Neuronal stem cell (in vitro differentiated cells): ENCODE results near the gene AXIN2.
A peak's percentile ranks its signal among the peaks of the same experiment; 100 is the strongest.

Experiments
- DNase-seq: peaks from one replicate; pipeline ENCODE4 v3.0.0-alpha.2; 2013; ENCODE audit warnings: low spot score
- H2AFZ ChIP-seq: one replicate; pipeline ENCODE4 v1.6.1; 2013; ENCODE audit warnings: mild to moderate bottlenecking, low read length, inconsistent platforms
- H2AK5ac ChIP-seq: 2 replicates; pipeline ENCODE4 v1.6.1; 2013; ENCODE audit warnings: low read depth, mild to moderate bottlenecking, inconsistent platforms, low read length, moderate library complexity, mixed read lengths
- H2BK120ac ChIP-seq: 2 replicates; pipeline ENCODE4 v1.6.1; 2013; ENCODE audit warnings: low read depth, mild to moderate bottlenecking, inconsistent platforms, low read length, moderate library complexity, mixed read lengths
- H2BK12ac ChIP-seq: one replicate; pipeline ENCODE4 v1.6.1; 2013; ENCODE audit warnings: low read length, inconsistent platforms
- H2BK15ac ChIP-seq: 2 replicates; pipeline ENCODE4 v1.6.1; 2013; ENCODE audit warnings: mild to moderate bottlenecking, low read length, inconsistent platforms, mixed read lengths
- H2BK5ac ChIP-seq: one replicate; pipeline ENCODE4 v1.6.1; 2013; ENCODE audit warnings: inconsistent platforms, mild to moderate bottlenecking, low read length, moderate library complexity
- H3K14ac ChIP-seq: one replicate; pipeline ENCODE4 v1.6.1; 2013; ENCODE audit warnings: low read length, inconsistent platforms
- H3K18ac ChIP-seq: 2 replicates; pipeline ENCODE4 v1.6.1; 2013; ENCODE audit warnings: low read length, inconsistent platforms
- H3K23ac ChIP-seq: 2 replicates; pipeline ENCODE4 v1.6.1; 2013; ENCODE audit warnings: low read depth, mild to moderate bottlenecking, mixed read lengths, low read length, inconsistent platforms; ENCODE audit not compliant: poor library complexity
- H3K27ac ChIP-seq: replicated peaks from 3 replicates; pipeline ENCODE4 v1.5.1; 2013; ENCODE audit warnings: low read length, inconsistent platforms
- H3K27me3 ChIP-seq, 3 experiments: 2 replicates each; pipeline ENCODE4 v1.6.1; 2013; ENCODE audit warnings: low read length in 3 of 3, mild to moderate bottlenecking in 2 of 3, inconsistent platforms in 1 of 3, low read depth in 1 of 3, mixed read lengths in 1 of 3, moderate library complexity in 1 of 3; ENCODE audit not compliant: control insufficient read depth in 3 of 3, insufficient read depth in 3 of 3
- H3K36me3 ChIP-seq, 2 donors: replicated peaks in 1 of 2; 2 replicates each; pipeline ENCODE4 v1.6.1; 2013; ENCODE audit warnings: low read length in 2 of 2; ENCODE audit not compliant: control insufficient read depth in 2 of 2, insufficient read depth in 2 of 2
- H3K4ac ChIP-seq: 2 replicates; pipeline ENCODE4 v1.6.1; 2013; ENCODE audit warnings: inconsistent platforms, mild to moderate bottlenecking, low read length, moderate library complexity
- H3K4me1 ChIP-seq, 2 donors: 1 replicate in 1 of 2; 2 replicates in 1 of 2; pipeline ENCODE4 v1.6.1; 2013; ENCODE audit warnings: low read length in 2 of 2, low read depth in 1 of 2; ENCODE audit not compliant: control insufficient read depth in 2 of 2, insufficient read depth in 1 of 2
- H3K4me2 ChIP-seq: one replicate; pipeline ENCODE4 v1.6.1; 2013; ENCODE audit warnings: mild to moderate bottlenecking, low read length, inconsistent platforms; ENCODE audit not compliant: insufficient read depth, poor library complexity, severe bottlenecking
- H3K4me3 ChIP-seq, 2 donors: 2 replicates each; pipeline ENCODE4 v1.5.1; 2013; ENCODE audit warnings: low read length in 2 of 2, mild to moderate bottlenecking in 2 of 2, inconsistent platforms in 1 of 2, moderate library complexity in 1 of 2
- H3K79me1 ChIP-seq: one replicate; pipeline ENCODE4 v1.6.1; 2013; ENCODE audit warnings: low read depth, mild to moderate bottlenecking, inconsistent platforms, low read length, moderate library complexity
- H3K9ac ChIP-seq: one replicate; pipeline ENCODE4 v1.6.1; 2013; ENCODE audit warnings: mild to moderate bottlenecking, low read depth, low read length, inconsistent platforms; ENCODE audit not compliant: poor library complexity
- H3K9me3 ChIP-seq, 2 donors: replicated peaks in 1 of 2; 2 replicates each; pipeline versions ENCODE3 to v1.6.1; 2013; ENCODE audit warnings: low read length in 2 of 2, mild to moderate bottlenecking in 2 of 2, inconsistent platforms in 1 of 2, low read depth in 1 of 2, mixed read lengths in 1 of 2, moderate library complexity in 1 of 2; ENCODE audit not compliant: control insufficient read depth in 2 of 2, insufficient read depth in 1 of 2
- H4K8ac ChIP-seq: one replicate; pipeline ENCODE4 v1.6.1; 2013; ENCODE audit warnings: low read depth, mild to moderate bottlenecking, inconsistent platforms, low read length, moderate library complexity
- H4K91ac ChIP-seq: one replicate; pipeline ENCODE4 v1.6.1; 2013; ENCODE audit warnings: low read length, low read depth, mild to moderate bottlenecking, inconsistent platforms; ENCODE audit not compliant: poor library complexity
- WGBS, 2 donors: extraction: QIAGEN DNeasy Blood & Tissue Kit; methylation state at CpG; one replicate each; pipeline ENCODE4 v1.1.7; 2013; ENCODE audit warnings: missing lambda C conversion rate in 2 of 2, mixed read lengths in 1 of 2; ENCODE audit not compliant: insufficient read length in 2 of 2, insufficient replicate concordance in 1 of 2; ENCODE audit errors: extremely low coverage in 2 of 2; 5-methylcytosine and 5-hydroxymethylcytosine counted together

Gene AXIN2

DNA sequence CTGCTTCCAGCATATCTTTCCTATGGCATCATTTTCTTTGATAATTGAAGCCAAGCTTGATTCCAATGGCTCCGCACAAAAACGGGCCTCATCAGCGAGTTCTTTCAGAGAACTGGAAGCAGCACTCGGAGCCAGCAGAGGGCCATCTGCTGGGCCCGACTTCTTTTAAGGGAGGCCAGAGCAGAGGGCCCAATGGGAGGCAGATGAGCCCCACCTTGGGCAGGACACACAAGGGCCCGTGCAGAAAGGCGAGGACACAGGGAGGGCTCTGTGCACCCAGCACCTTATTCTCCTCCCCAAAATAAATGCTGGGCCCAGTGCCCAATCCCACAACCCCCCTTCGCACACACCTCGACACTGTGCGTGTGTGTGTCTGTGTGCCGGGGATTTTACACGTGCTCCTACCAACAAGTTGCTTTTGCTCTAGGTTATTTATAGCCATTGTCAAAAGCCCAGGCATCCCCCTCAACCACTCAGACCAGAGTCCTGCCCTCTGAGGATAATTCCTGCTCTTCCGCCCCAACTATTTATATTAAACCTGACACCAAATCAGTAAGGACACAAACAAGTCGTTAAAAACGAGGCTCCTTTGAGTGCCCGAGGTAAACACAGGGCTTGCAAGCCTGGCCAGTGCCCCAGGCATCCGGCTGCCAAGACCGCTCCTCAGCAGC is 6.8 kb downstream of the AXIN2 start:
- Histone ChIP-seq H3K14ac (no peak overlapping the region), H3K4me1 (peaks cover 32 to 53% of the 10 kb centered on the region in 2 donors), H3K27ac (no peak overlapping the region), H3K4ac (no peak overlapping the region), H2BK5ac (no peak overlapping the region), H2BK12ac (no peak overlapping the region), H4K8ac (no peak overlapping the region), H2BK15ac (no peak overlapping the region), H3K36me3 (peaks cover 5 to 34% of the 10 kb centered on the region in 2 donors), H4K91ac (no peak overlapping the region), H3K18ac (no peak overlapping the region), H2AK5ac (no peak overlapping the region), H3K79me1 (peaks cover 9% of the 10 kb centered on the region), H3K9me3 (no peaks in the 10 kb centered on the region), H3K4me2 (no peak overlapping the region), H3K9ac (no peak overlapping the region), H3K27me3 (peaks cover 0 to 15% (median 0%) of the 10 kb centered on the region in 3 experiments), H3K23ac (no peak overlapping the region), H2BK120ac (no peak overlapping the region), H3K4me3 (no peak overlapping the region), H2AFZ (no peak overlapping the region)
- no peak for DNase-seq
- no CpG with 5 or more reads among the region's 18 CpGs for WGBS, 2 donors

DNA sequence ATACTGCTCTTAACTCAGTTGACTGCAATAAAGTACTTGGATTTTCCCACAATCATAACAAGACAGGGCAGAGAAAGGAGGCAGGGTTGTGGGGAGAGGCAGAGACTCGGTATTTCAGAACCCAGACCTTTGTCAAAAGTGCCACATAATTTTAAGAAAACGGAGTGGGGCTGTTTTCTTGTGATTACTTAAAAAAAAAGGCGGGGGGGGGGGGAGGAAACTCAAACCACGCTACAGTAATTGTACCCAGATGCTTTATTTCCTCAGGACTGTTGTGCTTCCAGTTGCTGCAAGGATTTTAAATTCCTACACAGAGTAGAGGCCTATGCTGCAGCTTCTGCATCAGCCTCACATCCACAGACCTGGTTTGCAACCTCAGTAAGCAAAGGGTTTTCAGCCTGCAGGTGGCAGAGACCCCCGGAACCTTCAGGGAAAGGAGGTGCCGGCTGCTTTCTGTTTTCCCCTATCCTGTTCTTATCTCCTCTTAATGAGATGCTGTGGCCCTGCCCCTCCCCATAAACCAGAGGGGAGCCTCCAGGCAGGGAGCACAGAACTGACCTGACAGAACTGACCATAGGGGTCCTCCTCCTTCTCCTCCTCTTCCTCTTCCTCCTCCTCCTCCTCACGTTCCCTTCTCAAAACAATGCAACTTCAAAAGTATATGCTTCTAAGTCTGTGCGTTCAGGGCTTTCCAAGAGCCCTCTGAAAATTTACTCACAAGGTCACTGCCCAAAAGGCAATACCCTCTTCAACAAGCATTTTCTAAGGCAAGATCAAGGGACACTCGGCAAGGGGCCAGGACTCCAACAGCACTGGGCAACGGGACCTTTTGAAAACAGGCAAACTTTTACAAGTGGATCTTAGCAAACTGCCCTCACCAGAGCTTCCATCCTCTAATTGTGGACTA is 7.5 kb downstream of the AXIN2 start:
- no peak overlapping the region for H2AK5ac ChIP-seq
- H3K18ac ChIP-seq: no peak overlapping the region
- H3K4ac ChIP-seq: no peak overlapping the region
- H2BK120ac ChIP-seq: no peak overlapping the region
- no peak overlapping the region for H3K4me2 ChIP-seq
- no peak overlapping the region for H2AFZ ChIP-seq
- H3K4me1 ChIP-seq: peaks cover 37 to 55% of the 10 kb centered on the region in 2 donors
- peaks cover 8 to 42% of the 10 kb centered on the region in 2 donors for H3K36me3 ChIP-seq
- H2BK12ac ChIP-seq: no peak overlapping the region
- no peak for DNase-seq
- H2BK5ac ChIP-seq: no peak overlapping the region
- H3K79me1 ChIP-seq: peaks cover 12% of the 10 kb centered on the region
- no peak overlapping the region for H4K8ac ChIP-seq
- no peak overlapping the region for H2BK15ac ChIP-seq
- H3K23ac ChIP-seq: no peak overlapping the region
- H4K91ac ChIP-seq: no peak overlapping the region
- H3K9me3 ChIP-seq: no peaks in the 10 kb centered on the region
- peaks cover 0 to 14% (median 0%) of the 10 kb centered on the region in 3 experiments for H3K27me3 ChIP-seq
- no CpG with 5 or more reads among the region's 10 CpGs for WGBS, 2 donors
- no peak overlapping the region for H3K9ac ChIP-seq
- no peak overlapping the region for H3K27ac ChIP-seq
- no peak overlapping the region for H3K4me3 ChIP-seq
- H3K14ac ChIP-seq: no peak overlapping the region

DNA sequence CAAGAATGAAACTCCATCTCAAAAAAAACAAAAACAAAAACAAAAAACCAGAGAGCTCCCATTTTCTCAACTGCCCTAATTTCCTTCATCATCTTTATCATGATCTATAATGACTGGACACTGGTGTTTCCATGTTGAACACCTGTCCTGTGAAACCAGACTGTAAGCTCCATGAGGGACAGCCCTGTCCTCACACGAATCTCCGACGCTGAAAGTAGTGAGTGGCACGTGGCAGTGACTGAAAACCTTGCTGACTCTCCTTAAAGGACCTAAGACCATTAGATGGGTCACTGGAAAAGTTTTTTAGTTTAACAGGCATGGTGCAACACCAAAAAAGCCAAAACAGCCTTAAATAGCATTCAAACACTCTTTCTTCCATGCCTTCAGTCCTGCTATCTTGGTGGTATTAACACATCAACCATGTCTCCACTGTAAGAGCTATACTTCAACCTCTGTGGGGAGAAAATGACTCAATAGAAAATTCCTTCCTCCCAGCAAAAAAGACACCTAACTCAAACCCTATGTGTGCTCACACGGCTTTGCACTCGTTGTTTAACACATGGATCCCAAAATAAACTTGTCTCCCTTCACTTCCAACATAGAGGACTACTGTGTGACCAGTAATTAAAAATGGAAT is 8.3 kb downstream of the AXIN2 start:
- H3K9me3 ChIP-seq: no peaks in the 10 kb centered on the region
- H3K18ac ChIP-seq: no peak overlapping the region
- H2AFZ ChIP-seq: no peak overlapping the region
- no peak overlapping the region for H3K4me2 ChIP-seq
- H3K14ac ChIP-seq: no peak overlapping the region
- H2AK5ac ChIP-seq: no peak overlapping the region
- H3K9ac ChIP-seq: no peak overlapping the region
- peaks cover 12% of the 10 kb centered on the region for H3K79me1 ChIP-seq
- no peak overlapping the region for H2BK15ac ChIP-seq
- no peak overlapping the region for H3K4ac ChIP-seq
- no peak overlapping the region for H2BK5ac ChIP-seq
- no peak overlapping the region for H2BK12ac ChIP-seq
- H3K27me3 ChIP-seq: peaks cover 0 to 13% (median 0%) of the 10 kb centered on the region in 3 experiments
- no peak overlapping the region for H2BK120ac ChIP-seq
- no peak overlapping the region for H3K27ac ChIP-seq
- no peak overlapping the region for H3K23ac ChIP-seq
- no peak overlapping the region for H3K4me3 ChIP-seq
- no peak for DNase-seq
- peaks cover 8 to 50% of the 10 kb centered on the region in 2 donors for H3K36me3 ChIP-seq
- peaks cover 31 to 50% of the 10 kb centered on the region in 2 donors for H3K4me1 ChIP-seq
- no peak overlapping the region for H4K91ac ChIP-seq
- H4K8ac ChIP-seq: no peak overlapping the region
- no CpG with 5 or more reads among the region's 6 CpGs for WGBS, 2 donors

DNA sequence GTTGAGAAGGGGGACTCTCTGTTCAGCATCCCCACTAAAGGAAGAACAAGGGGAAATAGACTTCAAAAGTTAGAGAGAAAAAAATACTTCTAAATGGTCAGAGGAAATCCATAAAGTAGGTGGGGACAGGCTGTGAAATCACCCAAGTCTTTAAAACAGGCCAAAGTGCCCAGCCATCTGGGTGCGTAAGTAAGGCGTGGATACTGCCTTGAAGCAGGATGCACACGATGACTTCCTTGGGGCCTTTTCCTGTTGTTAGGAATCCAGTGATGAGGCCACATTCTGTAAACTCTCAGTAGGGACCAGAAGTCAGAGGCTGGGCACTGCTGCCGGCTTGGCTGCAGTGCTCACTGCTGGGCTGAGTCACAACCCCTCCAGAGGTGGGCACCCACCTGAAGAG is 9.2 kb downstream of the AXIN2 start:
- H2BK15ac ChIP-seq: no peak overlapping the region
- peaks cover 3 to 59% of the 10 kb centered on the region in 2 donors for H3K36me3 ChIP-seq
- no peak overlapping the region for H4K91ac ChIP-seq
- no peak overlapping the region for H3K9ac ChIP-seq
- peaks cover 30 to 50% of the 10 kb centered on the region in 2 donors for H3K4me1 ChIP-seq
- no CpG with 5 or more reads among the region's 4 CpGs for WGBS, 2 donors
- no peak overlapping the region for H3K27ac ChIP-seq
- H3K9me3 ChIP-seq: no peaks in the 10 kb centered on the region
- no peak overlapping the region for H4K8ac ChIP-seq
- H3K14ac ChIP-seq: no peak overlapping the region
- no peak for DNase-seq
- no peak overlapping the region for H3K18ac ChIP-seq
- no peak overlapping the region for H2BK5ac ChIP-seq
- no peak overlapping the region for H3K4ac ChIP-seq
- H2BK120ac ChIP-seq: no peak overlapping the region
- H3K4me2 ChIP-seq: no peak overlapping the region
- no peak overlapping the region for H3K4me3 ChIP-seq
- H2BK12ac ChIP-seq: peak overlapping the region; percentile 25
- H2AK5ac ChIP-seq: no peak overlapping the region
- no peak overlapping the region for H2AFZ ChIP-seq
- H3K79me1 ChIP-seq: peaks cover 10% of the 10 kb centered on the region
- peaks cover 0 to 7% (median 0%) of the 10 kb centered on the region in 3 experiments for H3K27me3 ChIP-seq
- H3K23ac ChIP-seq: no peak overlapping the region
